ENCODE measurements around the gene KAZN.

Gene KAZN

DNA sequence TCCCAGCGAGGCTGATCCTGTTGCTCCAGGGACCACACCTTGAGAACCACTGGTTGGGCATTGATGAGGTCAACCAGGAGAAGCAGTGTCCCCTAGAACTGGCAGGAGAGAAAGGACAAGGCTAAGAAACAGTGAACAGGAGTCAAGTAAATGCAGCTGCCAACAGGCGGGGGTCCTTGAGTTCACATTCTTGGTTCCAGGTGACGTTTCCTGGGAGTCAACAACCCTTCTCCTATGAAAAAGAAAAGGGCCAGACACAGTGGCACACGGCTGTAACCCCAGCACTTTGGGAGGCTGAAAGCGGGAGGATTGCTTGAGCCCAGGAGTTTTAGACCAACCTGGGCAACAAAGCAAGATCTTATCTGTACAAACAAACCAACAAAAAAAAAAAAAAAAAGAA, 98.3 kb downstream of the KAZN start:
- Histone ChIP-seq H3K9me3 (no peaks in the 10 kb centered on the region), H3K27me3 (peaks cover 15% of the 10 kb centered on the region), H3K36me3 (no peaks in the 10 kb centered on the region), H3K27ac (no peak overlapping the region), H3K4me3 (ENCODE audit: low read depth in 1 of 2, low read length in 1 of 2) (no peak overlapping the region), H3K4me1 (ENCODE audit: control insufficient read depth in 1 of 2, insufficient read depth in 1 of 2, low read depth in 1 of 2, low read length in 1 of 2) (no peaks in the 10 kb centered on the region)
- TF ChIP-seq, protein P1, sequence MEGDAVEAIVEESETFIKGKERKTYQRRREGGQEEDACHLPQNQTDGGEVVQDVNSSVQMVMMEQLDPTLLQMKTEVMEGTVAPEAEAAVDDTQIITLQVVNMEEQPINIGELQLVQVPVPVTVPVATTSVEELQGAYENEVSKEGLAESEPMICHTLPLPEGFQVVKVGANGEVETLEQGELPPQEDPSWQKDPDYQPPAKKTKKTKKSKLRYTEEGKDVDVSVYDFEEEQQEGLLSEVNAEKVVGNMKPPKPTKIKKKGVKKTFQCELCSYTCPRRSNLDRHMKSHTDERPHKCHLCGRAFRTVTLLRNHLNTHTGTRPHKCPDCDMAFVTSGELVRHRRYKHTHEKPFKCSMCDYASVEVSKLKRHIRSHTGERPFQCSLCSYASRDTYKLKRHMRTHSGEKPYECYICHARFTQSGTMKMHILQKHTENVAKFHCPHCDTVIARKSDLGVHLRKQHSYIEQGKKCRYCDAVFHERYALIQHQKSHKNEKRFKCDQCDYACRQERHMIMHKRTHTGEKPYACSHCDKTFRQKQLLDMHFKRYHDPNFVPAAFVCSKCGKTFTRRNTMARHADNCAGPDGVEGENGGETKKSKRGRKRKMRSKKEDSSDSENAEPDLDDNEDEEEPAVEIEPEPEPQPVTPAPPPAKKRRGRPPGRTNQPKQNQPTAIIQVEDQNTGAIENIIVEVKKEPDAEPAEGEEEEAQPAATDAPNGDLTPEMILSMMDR (IDR thresholded peaks at IDR 0.05), result no peak

DNA sequence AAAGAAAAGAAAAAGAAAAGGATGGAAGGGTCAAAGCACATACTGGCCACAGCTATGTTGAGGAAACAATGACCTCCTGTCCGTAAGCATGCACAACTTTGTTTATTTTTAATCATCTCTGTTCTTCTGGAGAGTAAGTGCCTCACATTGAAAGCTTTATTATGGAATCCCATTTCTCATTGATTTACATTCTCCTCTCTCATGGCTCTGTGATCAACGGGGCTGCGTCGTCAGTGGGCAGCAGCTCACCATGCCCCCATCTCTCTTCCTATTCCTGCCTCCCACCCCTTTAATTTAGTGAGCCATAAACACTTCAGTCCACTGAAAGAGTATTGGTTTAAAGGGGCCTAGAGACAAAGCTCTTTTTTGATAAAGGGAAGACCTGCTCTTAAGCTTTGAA, 98.9 kb downstream of the KAZN start:
- Histone ChIP-seq H3K27me3 (peaks cover 15% of the 10 kb centered on the region), H3K36me3 (no peaks in the 10 kb centered on the region), H3K27ac (no peak overlapping the region), H3K4me1 (ENCODE audit: control insufficient read depth in 1 of 2, insufficient read depth in 1 of 2, low read depth in 1 of 2, low read length in 1 of 2) (no peaks in the 10 kb centered on the region), H3K9me3 (no peaks in the 10 kb centered on the region), H3K4me3 (ENCODE audit: low read depth in 1 of 2, low read length in 1 of 2) (no peak overlapping the region)
- TF ChIP-seq, protein P1 (IDR thresholded peaks at IDR 0.05), result no peak

- no peaks in the 10 kb centered on the region for H3K9me3 ChIP-seq
- TF ChIP-seq, protein P1 (IDR thresholded peaks at IDR 0.05), result no peak
- H3K27ac ChIP-seq, result no peak overlapping the region
- no peaks in the 10 kb centered on the region for H3K36me3 ChIP-seq
- H3K4me1 ChIP-seq (ENCODE audit: control insufficient read depth in 1 of 2, insufficient read depth in 1 of 2, low read depth in 1 of 2, low read length in 1 of 2), result no peaks in the 10 kb centered on the region
- H3K27me3 ChIP-seq, result peaks cover 8% of the 10 kb centered on the region
- H3K4me3 ChIP-seq (ENCODE audit: low read depth in 1 of 2, low read length in 1 of 2), result no peak overlapping the region
Measured at GRCh38 chr1:14698314-14698713, 99.8 kb downstream of the KAZN start.

DNA sequence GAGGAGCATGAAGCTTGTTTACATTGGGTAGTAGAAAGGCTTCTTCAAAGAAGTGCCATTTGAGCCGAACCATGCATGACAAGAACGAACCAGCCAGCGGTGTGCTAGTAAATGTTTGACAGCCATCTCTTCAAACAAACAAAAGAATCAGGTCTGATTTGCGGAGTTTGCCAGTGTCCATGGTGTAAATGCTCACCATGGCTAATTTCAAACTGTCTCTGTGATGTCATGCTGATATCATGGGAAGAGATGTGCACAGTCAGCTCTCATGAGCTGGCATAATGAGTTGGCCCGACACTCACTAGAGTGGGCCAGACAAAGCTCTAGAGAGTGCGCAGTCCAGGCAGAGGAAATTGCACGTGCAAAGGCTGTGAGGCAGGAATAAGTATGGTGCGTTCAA, 101.1 kb downstream of the KAZN start:
- TF ChIP-seq, protein P1 (IDR thresholded peaks at IDR 0.05), result no peak

DNA sequence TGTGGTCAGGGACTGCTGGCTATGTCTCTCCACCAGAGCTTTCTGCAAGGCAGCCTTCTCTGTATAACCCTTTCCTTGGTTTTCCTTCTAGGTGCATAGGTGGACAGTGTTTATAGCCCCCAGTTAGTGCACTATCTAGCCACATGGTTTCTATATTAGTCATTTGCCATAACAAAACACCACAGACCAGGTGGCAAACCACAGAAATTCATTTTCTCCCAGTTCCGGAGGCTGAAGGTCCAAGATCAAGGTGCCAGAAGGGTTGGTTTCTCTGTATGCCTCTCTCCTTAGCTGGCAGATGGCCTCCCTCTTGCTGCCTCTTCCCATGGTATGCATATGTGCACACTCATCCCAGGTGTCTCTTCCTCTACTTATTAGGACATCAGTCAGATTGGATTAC, 106.4 kb downstream of the KAZN start:
- Histone ChIP-seq H3K9me3 (no peaks in the 10 kb centered on the region), H3K4me3 (ENCODE audit: low read depth in 1 of 2, low read length in 1 of 2) (no peak overlapping the region), H3K27ac (no peak overlapping the region), H3K27me3 (no peaks in the 10 kb centered on the region), H3K4me1 (ENCODE audit: control insufficient read depth in 1 of 2, insufficient read depth in 1 of 2, low read depth in 1 of 2, low read length in 1 of 2) (no peaks in the 10 kb centered on the region), H3K36me3 (no peaks in the 10 kb centered on the region)
- TF ChIP-seq, protein P1 (IDR thresholded peaks at IDR 0.05), result no peak

More for the DNA sequence above, 101.1 kb downstream of the KAZN start:
- Histone ChIP-seq H3K36me3 (no peaks in the 10 kb centered on the region), H3K4me3 (ENCODE audit: low read depth in 1 of 2, low read length in 1 of 2) (no peak overlapping the region), H3K27ac (no peak overlapping the region), H3K27me3 (peaks cover 5% of the 10 kb centered on the region), H3K9me3 (no peaks in the 10 kb centered on the region), H3K4me1 (ENCODE audit: control insufficient read depth in 1 of 2, insufficient read depth in 1 of 2, low read depth in 1 of 2, low read length in 1 of 2) (no peaks in the 10 kb centered on the region)

DNA sequence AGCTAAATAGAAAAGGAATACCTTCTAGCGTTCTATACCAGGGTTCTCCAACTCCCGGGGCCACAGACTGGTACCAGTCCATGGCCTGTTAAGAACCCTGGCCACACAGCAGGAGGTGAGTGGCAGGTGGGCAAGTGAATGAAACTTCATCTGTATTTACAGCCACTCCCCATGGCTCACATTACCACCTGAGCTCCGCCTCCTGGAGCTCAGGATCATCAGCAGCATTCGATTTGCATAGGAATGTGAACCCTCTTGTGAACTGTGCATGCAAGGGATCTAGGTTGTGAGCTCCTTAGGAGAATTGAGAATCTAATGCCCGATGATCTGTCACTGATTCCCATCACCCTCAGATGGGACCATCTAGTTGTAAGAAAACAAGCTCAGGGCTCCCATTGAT, 107.3 kb downstream of the KAZN start:
- H3K36me3 ChIP-seq, result no peaks in the 10 kb centered on the region
- TF ChIP-seq, protein P1 (IDR thresholded peaks at IDR 0.05), result no peak
- no peak overlapping the region for H3K4me3 ChIP-seq (ENCODE audit: low read depth in 1 of 2, low read length in 1 of 2)

More for the DNA sequence above, 107.3 kb downstream of the KAZN start:
- no peaks in the 10 kb centered on the region for H3K9me3 ChIP-seq
- H3K27ac ChIP-seq, result no peak overlapping the region
- no peaks in the 10 kb centered on the region for H3K27me3 ChIP-seq
- H3K4me1 ChIP-seq (ENCODE audit: control insufficient read depth in 1 of 2, insufficient read depth in 1 of 2, low read depth in 1 of 2, low read length in 1 of 2), result no peaks in the 10 kb centered on the region
